Smooth muscle cell of the umbilical artery (primary cell): ENCODE data around the gene GFPT2. TPM values are rescaled to one million over a fixed set of nuclear protein-coding genes. Genes with fewer than 3 reads are reported as not detected.

Experiments
- total RNA-seq: library from RNA; depleted of rRNA; stranded (reverse); fragments of >200 nt; gene quantifications from 2 replicates; pipeline ENCODE4 v1.2.3, GENCODE V29; 2014

GFPT2 gene
- 233 and 276 TPM in 2 replicates for total RNA-seq

DNA sequence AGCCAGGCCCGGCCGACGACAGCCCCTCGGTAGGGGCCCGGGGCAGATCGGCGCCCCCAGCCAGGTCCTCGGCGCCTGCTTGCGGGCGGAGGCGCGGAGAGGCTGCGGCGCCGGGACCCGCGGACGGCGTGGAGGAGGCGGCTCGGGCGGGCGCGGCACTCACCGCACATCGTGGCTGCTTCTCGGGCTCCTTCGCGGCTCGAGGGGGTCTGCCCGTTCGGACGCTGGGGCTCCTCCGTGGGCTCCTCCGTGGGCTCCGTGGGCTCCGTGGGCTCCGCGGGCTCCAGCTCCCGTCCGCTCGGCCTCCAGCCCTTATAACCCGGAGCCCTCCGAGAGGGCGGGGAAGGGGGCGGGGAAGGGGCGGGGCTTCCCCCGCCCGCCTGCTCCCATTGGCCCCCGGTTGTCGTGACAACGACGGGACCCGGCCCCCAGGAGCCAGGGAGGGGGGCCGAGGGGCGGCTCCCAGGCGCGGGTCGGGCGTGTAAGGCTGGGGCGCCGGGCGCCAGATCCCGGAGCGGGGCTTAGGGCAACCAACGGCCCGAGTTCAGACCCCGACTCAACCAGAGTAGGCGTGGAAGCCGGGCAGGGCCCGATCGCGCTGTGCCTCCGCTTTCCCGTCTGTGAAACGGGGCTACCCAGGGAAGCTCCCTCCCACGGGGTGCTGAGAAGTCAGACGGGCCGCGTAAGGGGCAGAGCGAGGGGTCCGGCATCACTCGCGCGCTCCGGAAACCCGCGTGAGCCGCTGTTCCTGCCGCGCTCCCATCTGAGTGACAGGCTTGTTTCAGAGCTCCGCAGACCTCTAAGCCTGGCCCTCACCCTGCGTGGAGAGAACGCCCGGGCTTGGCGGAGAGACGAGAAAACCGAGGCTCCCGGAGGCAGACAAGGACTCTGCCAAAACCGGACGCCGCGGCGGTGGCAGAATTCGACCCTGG is at the start of gene GFPT2:
Gene GFPT2, minus strand, starts transcription at position 289 of the 932 bp plus-strand sequence. Its CDS starts 119 bp downstream, at position 170.

DNA sequence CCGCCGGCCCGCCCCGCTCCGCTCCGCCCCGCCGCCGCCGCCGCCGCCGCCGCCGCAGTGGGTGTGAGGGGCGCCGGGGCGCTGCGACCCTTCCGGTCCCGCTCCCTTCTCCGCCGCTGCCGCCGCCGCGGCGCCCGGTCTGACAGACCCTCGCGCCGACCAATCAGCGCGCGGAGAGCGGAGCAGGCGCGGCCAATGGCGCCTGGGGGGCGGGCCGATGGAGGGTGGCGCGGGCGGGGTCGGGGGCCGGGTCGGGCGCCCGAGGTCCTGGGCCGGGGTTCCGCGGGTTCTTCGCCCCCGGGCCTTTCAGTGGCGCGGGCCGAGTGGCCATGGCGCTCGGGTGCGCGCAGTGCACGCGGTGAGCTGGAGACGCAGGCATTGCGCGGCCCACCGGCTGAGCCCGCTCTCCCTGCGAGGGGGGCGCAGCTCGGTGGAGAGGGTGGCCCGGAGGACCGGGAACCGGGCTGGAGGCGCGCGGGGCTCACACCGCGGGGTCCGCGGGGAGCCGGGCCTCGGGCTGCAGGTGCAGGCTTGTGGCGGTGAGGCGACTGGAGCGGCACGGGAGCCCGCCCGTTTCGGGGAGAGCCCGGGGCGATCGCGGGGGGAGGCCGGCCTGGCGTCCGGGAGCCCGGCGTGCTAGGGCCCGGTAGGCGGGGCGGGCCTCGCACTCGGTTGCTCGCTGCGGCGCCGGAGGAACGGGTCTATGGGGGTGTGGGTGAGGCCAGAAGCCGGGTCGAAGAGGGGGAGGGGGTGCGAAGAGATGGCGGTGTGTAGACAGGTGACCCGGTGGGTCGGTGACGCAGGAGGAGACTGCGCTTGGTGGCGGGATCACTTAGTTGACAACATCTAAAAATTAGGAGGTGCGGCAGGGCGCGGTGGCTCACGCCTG is 60.9 kb downstream of the GFPT2 start, which contains the start of gene MAPK9:
Gene MAPK9, minus strand, starts transcription at position 141 of the 889 bp plus-strand sequence. CDS start 11,522 bp downstream, outside the sequence.

Other genes with a start within 250 kb of the GFPT2 start
- not detected in 2 replicates for gene RASGEF1C, start 144.1 kb downstream of the GFPT2 start, total RNA-seq
- 32.8 and 38.6 TPM in 2 replicates for gene MAPK9, start 61.3 kb downstream of the GFPT2 start, total RNA-seq
- gene CNOT6, start 141.0 kb upstream of the GFPT2 start, total RNA-seq = 15.1 and 24.5 TPM in 2 replicates
- not detected in 2 replicates for gene SCGB3A1, start 238.2 kb upstream of the GFPT2 start, total RNA-seq